NCI-H187 (cell line): Measurements from ENCODE around the gene SPRR2G.
"Not testable (repeated sequence)": the region's sequence is repeated elsewhere in the genome, so short reads cannot be mapped to it uniquely, and the experiment has no call there.

Source experiments
- DNase-seq, 2 experiments: peaks; one replicate each; lab custom pipeline; 2025; lab: John Stamatoyannopoulos, UW

Gene SPRR2G

GRCh38 chr1:153113416-153113815 is 37.3 kb downstream of the SPRR2G start, which contains the start of gene SPRR2F:
TSS of gene SPRR2F (minus strand) at chr1:153113516. CDS start at chr1:153112733, 783 bp downstream.
- DNase-seq = no peak

- DNase-seq = not testable (repeated sequence)
Observed at GRCh38 chr1:153112454-153112853, 38.2 kb downstream of the SPRR2G start.

GRCh38 chr1:153100245-153100644 is 50.4 kb downstream of the SPRR2G start:
- DNase-seq = no peak
